Heart right ventricle (tissue), 16 donors: ENCODE data around the gene OS9. TPM values are rescaled to one million over a fixed set of nuclear protein-coding genes. Genes with fewer than 3 reads are reported as not detected.

Source experiments
- ATAC-seq, 8 donors: fragments of 200-7000 bp; cut with Tn5 transposase; one replicate each; pipeline ENCODE4 v1.9.1; 2020; ENCODE audit warnings: mild to moderate bottlenecking in 8 of 8, moderate library complexity in 8 of 8, moderate number of reproducible peaks in 1 of 8
- DNase-seq, 2 donors: peaks; one replicate each; pipeline ENCODE4 v3.0.0-alpha.2; 2020
- H3K27ac ChIP-seq, 10 donors: fragments of 200-600 bp; sonication (generic) in 2 of 10; one replicate each; pipeline versions ENCODE4 v1.5.0 to v1.8.0; 2020 to 2022; ENCODE audit warnings: mild to moderate bottlenecking in 3 of 10
- H3K27me3 ChIP-seq, 7 donors: fragments of 200-600 bp; one replicate each; pipeline ENCODE4 v1.8.0; 2021 to 2022; ENCODE audit warnings: mild to moderate bottlenecking in 2 of 7
- H3K36me3 ChIP-seq, 9 donors: fragments of 200-600 bp; sonication (generic) in 1 of 9; one replicate each; pipeline versions ENCODE4 v1.5.0 to v1.8.0; 2020 to 2022; ENCODE audit warnings: mild to moderate bottlenecking in 2 of 9
- H3K4me1 ChIP-seq, 9 donors: fragments of 200-600 bp; sonication (generic) in 1 of 9; one replicate each; pipeline versions ENCODE4 v1.5.0 to v1.8.0; 2020 to 2022; ENCODE audit warnings: mild to moderate bottlenecking in 4 of 9
- H3K4me3 ChIP-seq, 10 donors: fragments of 200-600 bp; sonication (generic) in 2 of 10; one replicate each; pipeline versions ENCODE4 v1.5.0 to v1.8.0; 2020 to 2022; ENCODE audit warnings: mild to moderate bottlenecking in 7 of 10, moderate library complexity in 2 of 10
- H3K9me3 ChIP-seq, 11 donors: fragments of 200-600 bp in 10 of 11; sonication (generic) in 2 of 11; one replicate each; pipeline versions ENCODE4 v1.5.0 to v1.8.0; 2013 to 2022; ENCODE audit warnings: mild to moderate bottlenecking in 2 of 11, control low read depth in 1 of 11, moderate library complexity in 1 of 11
- WGBS, 2 donors: extraction: QIAGEN DNeasy Blood & Tissue Kit; methylation state at CpG; one replicate each; pipeline ENCODE4 v1.1.7; 2013; ENCODE audit warnings: inconsistent platforms in 1 of 2; 5-methylcytosine and 5-hydroxymethylcytosine counted together
- intact Hi-C, 10 donors: fragments of 100-400 bp; cut with DNase I; formaldehyde crosslinking; loops; one replicate each; pipeline versions ENCODE4 v1.11.1 to v1.14.2; 2022
- polyA plus RNA-seq, 2 donors: library from polyadenylated mRNA; stranded (reverse); fragments of 200-250 nt; gene quantifications; one replicate each; pipeline ENCODE4 v1.2.3, GENCODE V29; 2013
- total RNA-seq, 10 donors: library from RNA; stranded (reverse); fragmentation: NEBNext Ultra II Directional in 3 of 10; extraction: Animal tissue kit (Norgen Biotek cat#: 25700) in 3 of 10; gene quantifications; one replicate each; pipeline versions ENCODE4 v1.2.1 to v1.2.4, GENCODE V29; 2021 to 2023
- TF ChIP-seq, protein P1 (sequence below), 9 donors: fragments of 200-600 bp; sonication (generic) in 2 of 9; IDR thresholded peaks; one replicate each; pipeline versions ENCODE4 v1.5.0 to v1.8.0; 2021 to 2022; ENCODE audit warnings: antibody characterized with exemption in 9 of 9, mild to moderate bottlenecking in 5 of 9, moderate library complexity in 1 of 9
- donor health status: Arrhythmogenic right ventricular cardiomyopathy.
- donor health status: ischemic (EF 13 %, LVEDD 7.1; RV severe dilation, severe dysfunction).
- donor health status: healthy with polysubstance abuse.
- donor health status: DM: no; HTN: yes; CAD: no.
- donor health status: DM: no; HTN: no; CAD: no.
- donor health status: ischemic (EF 25% LVEDD 6.9; RV normal size, moderate dysfunction).
- donor health status: ischemic (EF 25% LVEDD 5.7; RV mildly dilated, moderate dysfunction).
- donor health status: healthy.
- donor health status: DM: yes; HTN: yes; CAD: no.
- donor health status: Ischemic cardiomyopathy.
- donor health status: ischemic (EF 35%, LVEDD 5.7; RV mildly dilated, moderate dysfunction).
- donor health status: nonischemic (EF 11% LVEDD 7.7; RV severe dilation, severe dysfunction).
- donor health status: DM: yes; HTN: yes; CAD: no.
- donor health status: PGD.
- donor health status: ischemic (EF 29% LVEDD 5.4; RV normal size, mild dysfunction).
- donor health status: nonischemic (EF 23%, LVEDD 6.1; RV moderate dilation, normal function).

OS9 gene
- total and polyA plus RNA-seq, 12 donors = 84.9 to 181 (median 113) TPM

DNA sequence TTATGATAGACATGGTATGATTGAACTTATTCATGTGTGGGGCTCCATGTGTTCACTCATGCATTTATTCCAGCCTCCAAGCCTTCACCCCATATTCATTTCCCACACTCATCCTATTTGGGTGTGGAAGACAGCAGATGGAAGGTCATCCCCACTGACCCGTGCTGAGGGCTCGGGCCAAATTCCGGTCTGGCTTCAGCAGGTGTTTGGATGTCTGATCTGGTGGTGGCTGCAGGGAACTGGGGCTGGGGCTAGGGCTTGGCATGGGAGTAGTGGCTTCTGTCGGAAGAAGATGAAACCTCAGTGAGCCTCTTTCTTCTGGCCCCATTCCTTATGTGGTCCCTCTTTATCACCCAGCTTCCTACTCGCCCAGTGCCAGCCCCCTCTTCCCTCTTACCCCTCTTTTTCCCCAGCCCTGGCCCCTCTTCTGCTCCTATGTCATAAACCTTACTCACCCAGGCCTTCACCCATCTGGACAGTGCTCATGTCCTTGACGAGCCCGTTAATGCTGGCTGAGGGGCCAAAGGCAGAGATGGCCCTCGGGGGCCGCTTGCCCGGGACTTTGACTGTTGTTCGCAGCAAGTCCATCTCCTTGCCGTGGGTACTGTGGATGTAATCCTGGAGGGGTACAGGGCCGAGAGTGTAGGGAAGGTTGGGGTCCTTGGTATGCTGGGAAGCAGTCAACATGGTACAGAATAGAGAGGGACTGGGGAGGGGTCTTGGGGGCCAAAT lies 36.6 kb downstream of the OS9 start:
- no peak overlapping the region for H3K4me3 ChIP-seq
- intact Hi-C loops = no loop called here
- ATAC-seq (no peak), DNase-seq (no peak)
- H3K9me3 ChIP-seq = no peaks in the 10 kb centered on the region
- H3K27ac ChIP-seq = no peak overlapping the region
- peaks cover 0 to 49% (median 28%) of the 10 kb centered on the region in 7 donors for H3K27me3 ChIP-seq
- H3K4me1 ChIP-seq = peaks cover under 1 to 26% (median 16%) of the 10 kb centered on the region in 9 donors
- H3K36me3 ChIP-seq = peaks cover 0 to 87% (median 0%) of the 10 kb centered on the region in 9 donors
- TF ChIP-seq, protein P1, sequence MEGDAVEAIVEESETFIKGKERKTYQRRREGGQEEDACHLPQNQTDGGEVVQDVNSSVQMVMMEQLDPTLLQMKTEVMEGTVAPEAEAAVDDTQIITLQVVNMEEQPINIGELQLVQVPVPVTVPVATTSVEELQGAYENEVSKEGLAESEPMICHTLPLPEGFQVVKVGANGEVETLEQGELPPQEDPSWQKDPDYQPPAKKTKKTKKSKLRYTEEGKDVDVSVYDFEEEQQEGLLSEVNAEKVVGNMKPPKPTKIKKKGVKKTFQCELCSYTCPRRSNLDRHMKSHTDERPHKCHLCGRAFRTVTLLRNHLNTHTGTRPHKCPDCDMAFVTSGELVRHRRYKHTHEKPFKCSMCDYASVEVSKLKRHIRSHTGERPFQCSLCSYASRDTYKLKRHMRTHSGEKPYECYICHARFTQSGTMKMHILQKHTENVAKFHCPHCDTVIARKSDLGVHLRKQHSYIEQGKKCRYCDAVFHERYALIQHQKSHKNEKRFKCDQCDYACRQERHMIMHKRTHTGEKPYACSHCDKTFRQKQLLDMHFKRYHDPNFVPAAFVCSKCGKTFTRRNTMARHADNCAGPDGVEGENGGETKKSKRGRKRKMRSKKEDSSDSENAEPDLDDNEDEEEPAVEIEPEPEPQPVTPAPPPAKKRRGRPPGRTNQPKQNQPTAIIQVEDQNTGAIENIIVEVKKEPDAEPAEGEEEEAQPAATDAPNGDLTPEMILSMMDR (IDR thresholded peaks at IDR 0.05) = no peak
- 80 to 81% methylated on average over 13 of the region's 13 CpGs for WGBS, 2 donors

DNA sequence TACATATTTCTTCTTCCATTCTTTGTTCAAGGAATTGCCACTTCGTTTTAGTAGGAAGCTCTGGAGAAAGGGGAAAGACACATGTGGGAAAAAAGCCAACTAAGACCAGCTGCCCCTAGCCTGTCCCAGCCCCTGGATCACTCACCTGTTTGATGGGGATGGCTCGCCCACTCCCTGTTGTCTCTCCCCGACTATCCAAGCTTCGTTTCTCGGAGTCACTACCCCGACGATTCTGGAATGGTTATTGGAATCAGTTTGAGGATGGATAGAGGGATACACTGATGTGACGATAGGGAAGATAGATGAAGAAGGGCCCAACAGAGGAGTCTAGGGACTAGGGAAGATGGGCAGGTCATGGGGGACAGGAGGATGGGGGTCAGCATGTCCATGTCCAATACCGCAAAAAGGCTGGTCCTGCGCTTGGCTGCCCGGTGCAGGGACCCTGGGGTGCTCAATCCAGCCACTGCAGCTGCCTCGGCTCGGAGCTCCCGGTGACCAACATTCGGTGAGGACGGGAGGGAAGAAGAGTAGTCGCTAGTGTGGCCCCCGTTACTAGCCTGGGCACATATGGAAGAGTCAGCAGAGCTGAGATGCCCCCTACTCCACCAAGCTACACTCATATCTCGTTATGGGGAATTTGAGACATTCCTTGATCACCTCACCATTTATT lies 37.6 kb downstream of the OS9 start:
- no peak overlapping the region for H3K27ac ChIP-seq
- WGBS, 2 donors = 75 to 76% methylated on average over 19 of the region's 19 CpGs
- H3K36me3 ChIP-seq = peaks cover 0 to 80% (median 0%) of the 10 kb centered on the region in 9 donors
- TF ChIP-seq, protein P1 (IDR thresholded peaks at IDR 0.05) = no peak
- no peak overlapping the region for H3K4me3 ChIP-seq
- no peaks in the 10 kb centered on the region for H3K9me3 ChIP-seq
- H3K27me3 ChIP-seq = peaks cover 0 to 59% (median 34%) of the 10 kb centered on the region in 7 donors
- intact Hi-C loops = no loop called here
- H3K4me1 ChIP-seq = peaks cover 5 to 28% (median 20%) of the 10 kb centered on the region in 9 donors
- DNase-seq = no peak
- no peak for ATAC-seq

DNA sequence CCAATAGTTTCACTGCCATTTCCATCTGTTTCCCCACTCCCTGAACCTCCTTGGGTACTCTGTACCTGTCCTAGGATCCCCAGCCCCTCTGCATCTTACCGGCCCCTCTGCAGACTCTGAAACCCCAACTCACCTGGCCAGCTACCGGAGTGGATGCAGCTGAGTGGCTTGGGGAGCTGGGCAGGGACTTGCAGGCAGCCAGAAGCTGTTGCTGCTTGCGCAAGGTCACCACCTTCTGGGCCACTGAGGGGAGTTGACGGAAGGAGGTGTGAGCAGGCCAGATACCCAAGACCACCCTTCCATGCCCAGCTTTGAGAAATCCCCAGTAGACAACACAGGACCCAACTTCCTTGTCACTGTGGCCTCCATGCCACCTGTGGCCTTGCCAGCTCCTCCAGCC lies 38.3 kb downstream of the OS9 start:
- Histone ChIP-seq H3K4me1 (peaks cover 10 to 28% (median 21%) of the 10 kb centered on the region in 9 donors), H3K36me3 (peaks cover 0 to 78% (median 0%) of the 10 kb centered on the region in 9 donors), H3K27ac (no peak overlapping the region), H3K4me3 (no peak overlapping the region), H3K9me3 (no peaks in the 10 kb centered on the region), H3K27me3 (peaks cover 5 to 66% (median 41%) of the 10 kb centered on the region in 7 donors)
- intact Hi-C loops = no loop called here
- TF ChIP-seq, protein P1 (IDR thresholded peaks at IDR 0.05) = no peak
- ATAC-seq (no peak), DNase-seq (no peak)
- 60 to 79% methylated on average over 4 of the region's 4 CpGs for WGBS, 2 donors

DNA sequence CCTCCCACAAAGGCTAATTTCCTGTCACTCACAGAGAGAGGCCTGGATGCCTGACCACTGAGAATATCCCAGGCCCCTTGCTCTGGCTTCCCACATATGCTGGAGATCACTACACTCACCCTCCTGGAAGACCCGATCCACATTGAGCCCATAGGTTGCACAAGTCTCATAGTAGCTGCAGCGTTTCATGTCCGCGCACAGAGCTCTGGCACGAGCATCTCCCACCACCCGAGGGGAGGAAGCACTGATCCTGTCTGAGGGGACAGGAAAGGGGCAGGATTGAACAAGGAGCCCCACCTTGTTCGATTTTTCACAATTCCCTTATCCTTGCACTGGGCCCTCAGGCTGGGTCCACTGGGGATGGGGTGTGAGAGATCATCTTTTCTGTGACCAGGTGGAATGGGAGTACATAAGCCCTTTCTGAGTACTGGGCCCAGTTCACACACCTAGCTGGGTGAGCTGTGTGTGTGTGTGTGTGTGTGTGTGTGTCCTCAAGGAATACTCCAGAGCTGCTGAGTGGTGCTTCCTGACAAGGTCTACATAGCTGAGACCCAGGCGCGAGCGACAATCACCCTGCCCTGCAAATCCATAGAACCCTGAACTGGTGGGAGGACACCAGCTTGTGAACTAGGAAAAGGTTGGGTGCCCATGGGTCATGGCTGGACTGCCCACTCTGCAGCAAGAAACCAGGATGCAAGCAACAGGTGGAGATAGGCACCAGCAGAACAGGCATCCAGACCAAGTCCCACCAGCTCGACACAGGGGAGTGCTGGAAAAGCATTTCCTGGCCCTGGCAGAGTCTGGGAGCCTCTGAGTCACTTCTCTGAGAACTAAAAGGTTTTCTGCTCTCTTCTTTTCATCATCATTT lies 39.0 kb downstream of the OS9 start:
- intact Hi-C loops = no loop called here
- ATAC-seq = no peak
- 76 to 78% methylated on average over 11 of the region's 11 CpGs for WGBS, 2 donors
- H3K4me3 ChIP-seq = no peak overlapping the region
- no peaks in the 10 kb centered on the region for H3K9me3 ChIP-seq
- peaks cover 17 to 29% (median 26%) of the 10 kb centered on the region in 9 donors for H3K4me1 ChIP-seq
- peaks cover 12 to 73% (median 48%) of the 10 kb centered on the region in 7 donors for H3K27me3 ChIP-seq
- no peak overlapping the region for H3K27ac ChIP-seq
- H3K36me3 ChIP-seq = peaks cover 0 to 75% (median 0%) of the 10 kb centered on the region in 9 donors
- DNase-seq = no peak
- TF ChIP-seq, protein P1 (IDR thresholded peaks at IDR 0.05) = no peak
